GM23248 (cell line): ENCODE data around the gene TLL2.

Experiments
- EZH2 ChIP-seq: fragments of 200-600 bp; sonication (generic); IDR thresholded peaks from 2 replicates; pipeline ENCODE4 v1.6.1; 2018; ENCODE audit warnings: antibody characterized with exemption, mild to moderate bottlenecking; ENCODE audit not compliant: insufficient read depth, poor library complexity, severe bottlenecking
- EZH2phosphoT487 ChIP-seq: fragments of 200-600 bp; sonication (generic); IDR thresholded peaks from 2 replicates; pipeline ENCODE4 v1.6.1; 2018; ENCODE audit warnings: antibody characterized with exemption, moderate library complexity, mild to moderate bottlenecking, low read depth; ENCODE audit not compliant: insufficient read depth

GRCh38 chr10:96421995-96422394, 91.7 kb downstream of the TLL2 start:
- TF ChIP-seq EZH2 (no peak), EZH2phosphoT487 (no peak)
